ENCODE measurements around the gene ANO8. TPM values are rescaled to one million over a fixed set of nuclear protein-coding genes. Genes with fewer than 3 reads are reported as not detected.
"Not testable (repeated sequence)": the region's sequence is repeated elsewhere in the genome, so short reads cannot be mapped to it uniquely, and the experiment has no call there.

The ANO8 gene
- total RNA-seq, 2 donors from 2014 or later = 11.1 to 13.7 TPM

DNA sequence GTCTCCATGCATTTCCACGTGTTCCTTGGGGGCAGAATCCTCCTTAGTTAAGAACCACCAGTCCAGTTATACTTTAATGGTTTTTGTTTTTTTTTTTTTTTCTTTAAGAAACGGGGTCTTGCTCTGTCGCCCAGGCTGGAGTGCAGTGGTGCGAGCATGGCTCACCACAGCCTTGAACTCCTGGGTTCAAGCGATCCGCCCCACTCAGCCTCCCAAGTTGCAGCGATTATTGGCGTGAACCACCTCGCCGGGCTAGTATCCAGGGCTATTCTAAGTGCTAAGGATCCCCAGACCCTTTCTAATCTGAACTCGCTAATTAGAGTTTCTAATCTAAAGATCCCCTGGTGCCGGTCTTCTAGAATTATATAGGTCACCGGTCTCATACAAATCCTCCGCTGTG, 41.0 kb downstream of the ANO8 start:
- H3K4me1 Mint-ChIP-seq (ENCODE audit: low read depth) = peaks cover 23% of the 10 kb centered on the region
- no peaks in the 10 kb centered on the region for H3K9me3 Mint-ChIP-seq
- ATAC-seq (replicated peaks in 1 of 2) (no peak), DNase-seq (no peak)
- H3K36me3 Mint-ChIP-seq (ENCODE audit: insufficient read depth in 2 of 2) = peaks cover 0 to 3% of the 10 kb centered on the region in 2 donors
- H3K4me3 Mint-ChIP-seq = no peak overlapping the region
- H3K27ac Mint-ChIP-seq = no peak overlapping the region
- H3K27me3 Mint-ChIP-seq (ENCODE audit: low read depth) = no peaks in the 10 kb centered on the region

DNA sequence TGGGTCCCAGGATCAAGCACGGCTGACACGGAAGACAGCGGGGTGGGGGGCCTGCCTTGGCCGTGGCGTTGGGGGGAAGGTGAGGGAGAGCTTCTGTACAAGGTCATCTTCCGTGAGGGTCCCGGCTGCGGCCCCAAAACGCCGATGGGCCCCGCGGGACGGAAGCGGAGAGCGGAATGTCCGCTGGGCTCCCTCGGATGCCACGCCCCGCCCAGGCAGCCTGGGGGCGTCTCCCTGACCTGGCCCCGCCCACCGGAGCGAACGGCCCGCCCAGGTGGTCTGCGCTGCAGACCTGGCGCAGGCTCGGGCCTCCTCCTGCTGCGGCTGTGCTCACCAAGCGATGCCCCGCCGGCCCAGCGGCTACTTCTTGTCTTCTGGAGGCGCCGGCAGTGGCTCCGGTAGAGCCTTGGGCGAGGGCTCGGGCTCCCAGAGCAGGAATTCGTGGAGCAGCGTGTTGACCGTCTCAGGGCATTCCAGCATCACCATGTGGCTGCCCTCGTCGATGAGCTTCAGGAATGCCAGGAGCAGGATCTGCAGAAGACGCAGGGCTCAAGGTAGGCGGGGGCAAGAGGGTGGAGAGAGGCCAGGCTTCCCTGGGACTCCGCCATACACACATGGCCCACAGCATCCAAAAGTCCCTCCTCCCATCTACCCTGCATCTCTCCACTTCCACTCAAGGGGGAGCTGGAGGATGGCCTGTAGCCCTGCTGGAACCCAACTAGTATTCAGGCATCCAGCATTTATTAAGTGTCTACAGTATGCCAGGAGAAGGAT, 42.2 kb downstream of the ANO8 start:
- no peak overlapping the region for H3K27ac Mint-ChIP-seq

DNA sequence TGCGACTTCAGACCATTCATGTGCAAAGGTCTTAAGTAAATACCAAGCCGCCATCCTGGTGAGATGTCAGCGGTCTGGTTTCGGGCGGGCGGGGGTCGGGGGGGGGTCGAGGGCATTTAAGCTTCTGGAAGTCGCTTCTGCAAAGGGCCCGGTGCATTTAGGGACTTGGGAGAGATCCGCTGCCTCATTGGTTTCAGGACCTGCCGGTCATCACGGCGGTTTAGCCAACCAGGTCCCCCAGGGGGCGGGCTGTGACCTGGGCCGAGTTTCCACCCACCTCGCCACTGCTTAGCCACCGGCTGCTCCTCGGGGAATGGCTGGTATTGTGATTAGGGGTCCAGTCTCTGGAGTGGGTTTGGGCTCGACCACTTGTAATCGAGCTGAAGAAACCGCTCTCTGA, 45.2 kb downstream of the ANO8 start:
- Mint-ChIP-seq H3K27me3 (ENCODE audit: low read depth) (no peaks in the 10 kb centered on the region), H3K4me1 (ENCODE audit: low read depth) (peaks cover 14% of the 10 kb centered on the region), H3K36me3 (ENCODE audit: insufficient read depth in 2 of 2) (no peaks in the 10 kb centered on the region), H3K9me3 (no peaks in the 10 kb centered on the region), H3K4me3 (no peak overlapping the region), H3K27ac (no peak overlapping the region)
- ATAC-seq (replicated peaks in 1 of 2) (peak in 1 of 2 donors; percentile 18), DNase-seq (peak; percentile 61 to 68)

More for the DNA sequence above, 42.2 kb downstream of the ANO8 start:
- Mint-ChIP-seq H3K4me1 (ENCODE audit: low read depth) (peaks cover 23% of the 10 kb centered on the region), H3K9me3 (no peaks in the 10 kb centered on the region), H3K36me3 (ENCODE audit: insufficient read depth in 2 of 2) (no peaks in the 10 kb centered on the region), H3K27me3 (ENCODE audit: low read depth) (no peaks in the 10 kb centered on the region), H3K4me3 (peak overlapping the region; percentile 88 to 90)
- peak; percentile 94 to 96 for ATAC-seq (replicated peaks in 1 of 2)
- peak; percentile 83 to 90 for DNase-seq

DNA sequence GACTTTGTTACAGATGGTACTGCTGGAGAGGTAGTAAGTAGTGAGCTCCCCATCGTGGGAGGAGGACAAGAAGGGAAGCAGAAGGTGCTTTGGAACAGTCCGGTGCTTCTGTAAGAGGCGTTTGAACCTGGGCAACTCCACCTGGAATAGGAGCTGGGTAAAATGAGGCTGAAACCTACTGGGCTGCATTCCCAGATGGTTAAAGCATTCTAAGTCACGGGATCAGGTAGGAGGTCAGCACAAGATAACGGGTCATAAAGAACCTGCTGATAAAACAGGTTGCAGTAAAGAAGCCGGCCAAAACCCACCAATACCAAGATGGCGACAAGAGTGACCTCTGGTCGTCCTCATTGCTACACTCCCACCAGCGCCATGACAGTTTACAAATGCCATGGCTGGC, 47.9 kb downstream of the ANO8 start:
- Mint-ChIP-seq H3K4me1 (ENCODE audit: low read depth) (peaks cover 5% of the 10 kb centered on the region), H3K27ac (no peak overlapping the region), H3K27me3 (ENCODE audit: low read depth) (peaks cover 5% of the 10 kb centered on the region), H3K4me3 (no peak overlapping the region), H3K36me3 (ENCODE audit: insufficient read depth in 2 of 2) (no peaks in the 10 kb centered on the region), H3K9me3 (no peaks in the 10 kb centered on the region)
- DNase-seq = no peak
- ATAC-seq (replicated peaks in 1 of 2) = no peak

DNA sequence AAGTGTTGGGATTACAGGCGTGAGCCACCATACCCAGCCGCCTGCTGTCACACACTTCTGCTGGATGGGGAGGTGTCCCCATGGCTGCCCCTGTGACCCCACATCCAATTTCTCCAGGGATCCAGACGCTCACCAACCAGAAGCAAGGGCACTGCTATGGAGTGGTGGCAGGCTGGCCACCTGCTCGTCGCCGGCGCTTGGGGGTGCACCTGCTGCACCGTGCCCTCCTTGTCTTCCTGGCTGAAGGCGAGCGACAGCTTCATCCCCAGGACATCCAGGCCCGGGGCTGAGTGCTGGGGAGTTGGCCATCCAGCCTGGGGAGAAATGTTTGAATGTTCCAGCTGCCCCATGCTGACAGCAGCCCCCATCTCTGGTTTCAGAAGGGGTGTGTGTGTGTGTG, 48.4 kb downstream of the ANO8 start:
- ATAC-seq (replicated peaks in 1 of 2) = no peak
- Mint-ChIP-seq H3K27ac (no peak overlapping the region), H3K9me3 (no peaks in the 10 kb centered on the region), H3K27me3 (ENCODE audit: low read depth) (peaks cover 5% of the 10 kb centered on the region), H3K4me1 (ENCODE audit: low read depth) (peaks cover 7% of the 10 kb centered on the region), H3K36me3 (ENCODE audit: insufficient read depth in 2 of 2) (no peaks in the 10 kb centered on the region), H3K4me3 (no peak overlapping the region)
- no peak for DNase-seq

DNA sequence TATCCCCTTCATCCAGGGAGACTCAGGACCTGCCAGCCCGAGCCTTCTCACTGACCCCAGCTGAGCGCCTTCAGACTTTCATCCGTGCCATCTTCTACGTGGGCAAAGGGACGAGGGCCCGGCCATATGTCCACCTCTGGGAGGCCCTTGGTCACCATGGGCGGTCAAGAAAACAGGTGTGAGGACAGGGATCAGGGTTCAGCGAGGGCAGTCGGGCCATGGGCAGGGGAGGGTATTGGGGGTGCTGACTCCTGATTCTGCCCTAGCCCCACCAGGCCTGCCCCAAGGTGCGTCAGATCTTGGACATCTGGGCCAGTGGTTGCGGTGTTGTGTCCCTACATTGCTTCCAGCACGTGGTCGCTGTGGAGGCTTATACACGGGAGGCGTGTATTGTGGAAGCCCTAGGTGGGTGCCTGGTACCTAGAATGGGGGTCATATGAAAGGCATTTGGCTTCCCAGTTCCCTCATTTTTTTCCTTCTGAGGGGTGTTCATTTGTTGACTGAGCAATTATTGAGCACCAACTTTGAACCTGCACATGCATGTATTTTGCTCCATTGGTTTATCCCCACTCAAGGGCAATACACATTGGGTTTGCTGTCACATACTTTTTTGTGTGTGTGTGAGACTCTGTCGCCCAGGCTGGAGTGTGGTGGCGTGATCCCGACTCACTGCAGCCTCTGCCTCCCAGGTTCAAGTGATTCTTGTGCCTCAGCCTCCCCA, 49.1 kb downstream of the ANO8 start:
- no peak for ATAC-seq (replicated peaks in 1 of 2)
- Mint-ChIP-seq H3K4me1 (ENCODE audit: low read depth) (peaks cover 9% of the 10 kb centered on the region), H3K4me3 (no peak overlapping the region), H3K27ac (no peak overlapping the region), H3K27me3 (ENCODE audit: low read depth) (peaks cover 5% of the 10 kb centered on the region), H3K36me3 (ENCODE audit: insufficient read depth in 2 of 2) (no peaks in the 10 kb centered on the region), H3K9me3 (no peaks in the 10 kb centered on the region)
- no peak for DNase-seq

DNA sequence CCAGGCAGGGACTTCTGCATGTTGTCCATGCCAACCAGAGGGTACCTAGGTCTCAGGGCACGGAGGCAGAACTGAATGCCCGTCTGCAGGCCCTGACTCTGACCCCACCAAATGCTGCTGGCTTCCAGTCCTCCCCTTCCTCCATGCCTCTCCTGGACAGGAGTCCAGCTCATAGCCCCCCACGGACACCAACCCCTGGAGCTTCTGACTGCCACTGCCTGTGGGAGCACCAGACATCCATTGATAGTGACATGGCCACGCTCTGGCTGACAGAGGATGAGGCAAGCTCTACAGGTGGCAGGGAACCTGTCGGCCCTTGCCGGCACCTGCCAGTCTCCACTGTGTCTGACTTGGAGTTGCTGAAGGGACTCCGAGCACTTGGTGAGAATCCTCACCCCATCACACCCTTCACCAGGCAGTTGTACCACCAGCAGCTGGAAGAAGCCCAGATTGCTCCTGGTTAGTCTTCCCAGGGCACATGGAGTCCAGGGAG, 51.1 kb downstream of the ANO8 start:
- peak overlapping the region in 1 of 2 donors; percentile 61 for H3K4me3 Mint-ChIP-seq
- DNase-seq = no peak
- H3K27ac Mint-ChIP-seq = no peak overlapping the region
- no peaks in the 10 kb centered on the region for H3K9me3 Mint-ChIP-seq
- H3K36me3 Mint-ChIP-seq (ENCODE audit: insufficient read depth in 2 of 2) = no peaks in the 10 kb centered on the region
- no peak for ATAC-seq (replicated peaks in 1 of 2)
- peaks cover 9% of the 10 kb centered on the region for H3K4me1 Mint-ChIP-seq (ENCODE audit: low read depth)
- peaks cover 5% of the 10 kb centered on the region for H3K27me3 Mint-ChIP-seq (ENCODE audit: low read depth)

DNA sequence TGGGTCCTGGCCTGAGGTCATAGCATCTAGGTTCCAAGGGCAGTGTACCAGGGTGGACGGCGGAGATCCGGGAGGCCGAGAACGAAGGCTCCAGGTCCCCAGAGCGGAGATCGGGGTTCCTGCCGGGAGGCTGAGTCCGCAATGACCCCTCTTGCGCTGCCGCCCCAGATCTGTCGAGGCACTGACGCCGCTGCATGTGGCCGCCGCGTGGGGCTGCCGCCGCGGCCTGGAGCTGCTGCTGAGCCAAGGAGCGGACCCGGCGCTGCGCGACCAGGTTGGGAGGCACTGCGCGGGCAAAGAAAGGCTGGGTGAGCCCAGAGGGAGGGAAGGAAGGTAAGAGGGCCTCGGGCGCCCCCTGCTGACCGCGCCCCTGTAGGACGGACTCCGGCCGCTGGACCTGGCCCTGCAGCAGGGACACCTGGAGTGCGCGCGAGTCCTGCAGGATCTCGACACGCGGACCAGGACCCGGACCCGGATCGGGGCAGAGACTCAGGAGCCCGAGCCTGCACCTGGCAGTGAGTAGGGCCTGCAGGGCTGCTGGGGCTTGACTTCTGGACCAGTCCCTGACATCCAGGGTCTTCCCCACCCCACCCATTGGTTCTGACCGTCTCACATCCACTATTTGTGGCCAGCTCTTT, 52.0 kb downstream of the ANO8 start:
- no peaks in the 10 kb centered on the region for H3K9me3 Mint-ChIP-seq
- peak overlapping the region; percentile 90 to 94 for H3K4me3 Mint-ChIP-seq
- peak overlapping the region; percentile 64 for H3K27ac Mint-ChIP-seq
- no peaks in the 10 kb centered on the region for H3K36me3 Mint-ChIP-seq (ENCODE audit: insufficient read depth in 2 of 2)
- H3K27me3 Mint-ChIP-seq (ENCODE audit: low read depth) = peaks cover 5% of the 10 kb centered on the region
- DNase-seq (peak; percentile 87 to 91), ATAC-seq (replicated peaks in 1 of 2) (peak; percentile 92 to 93)
- H3K4me1 Mint-ChIP-seq (ENCODE audit: low read depth) = peaks cover 9% of the 10 kb centered on the region

DNA sequence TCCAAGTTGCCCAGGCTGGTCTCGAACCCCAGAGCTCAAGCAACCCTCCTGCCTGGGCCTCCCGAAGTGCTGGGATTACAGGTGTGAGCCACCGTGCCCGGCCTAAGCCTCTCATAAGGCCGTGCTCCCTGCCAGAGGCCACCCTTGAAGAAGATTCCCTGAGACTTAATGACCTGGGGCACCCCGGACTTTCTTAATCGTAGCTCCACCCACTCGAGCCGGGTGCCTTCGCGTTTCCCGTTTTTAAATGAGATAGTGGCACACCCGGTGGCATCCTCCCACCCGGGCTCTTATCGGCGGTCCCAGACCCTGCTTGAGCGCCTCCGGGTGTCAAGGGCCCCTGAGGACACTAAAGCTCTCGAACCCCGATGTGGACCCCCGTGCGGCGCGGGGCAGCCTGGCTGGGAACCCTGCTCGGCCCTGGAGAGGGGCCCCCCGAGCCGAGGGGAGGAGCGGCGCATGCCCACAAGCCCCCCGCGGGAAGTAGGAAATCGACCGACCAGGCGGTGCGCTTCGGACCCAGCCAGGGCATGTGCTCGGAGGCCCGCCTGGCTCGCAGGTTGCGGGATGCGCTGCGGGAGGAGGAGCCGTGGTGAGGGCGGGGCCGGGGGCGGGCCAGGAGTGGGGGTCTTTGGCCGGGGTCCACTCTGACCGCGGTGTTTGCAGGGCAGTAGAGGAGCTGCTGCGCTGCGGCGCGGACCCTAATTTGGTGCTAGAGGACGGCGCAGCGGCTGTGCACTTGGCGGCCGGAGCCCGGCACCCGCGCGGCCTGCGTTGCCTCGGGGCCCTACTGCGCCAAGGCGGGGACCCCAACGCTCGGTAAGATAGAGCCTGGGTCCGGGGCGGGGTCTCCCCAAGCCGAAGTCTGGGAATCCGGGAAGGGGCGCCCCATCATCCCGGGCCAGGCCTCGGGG, 53.0 kb downstream of the ANO8 start, which contains the start of gene ANKLE1:
ANKLE1 (plus strand) TSS at position 511 of the 914 bp plus-strand sequence; CDS start at position 531, 20 bp downstream.
- DNase-seq = peak; percentile 43 to 59
- H3K9me3 Mint-ChIP-seq = no peaks in the 10 kb centered on the region
- peak; percentile 30 to 50 for ATAC-seq (replicated peaks in 1 of 2)
- peak within 1 kb of the TSS; percentile 64 for H3K27ac Mint-ChIP-seq
- H3K4me1 Mint-ChIP-seq (ENCODE audit: low read depth) = peaks cover 9% of the 10 kb centered on the region
- peaks cover 0 to 3% of the 10 kb centered on the region in 2 donors for H3K36me3 Mint-ChIP-seq (ENCODE audit: insufficient read depth in 2 of 2)
- H3K27me3 Mint-ChIP-seq (ENCODE audit: low read depth) = peaks cover 5% of the 10 kb centered on the region
- H3K4me3 Mint-ChIP-seq = peak within 1 kb of the TSS; percentile 90 to 94

DNA sequence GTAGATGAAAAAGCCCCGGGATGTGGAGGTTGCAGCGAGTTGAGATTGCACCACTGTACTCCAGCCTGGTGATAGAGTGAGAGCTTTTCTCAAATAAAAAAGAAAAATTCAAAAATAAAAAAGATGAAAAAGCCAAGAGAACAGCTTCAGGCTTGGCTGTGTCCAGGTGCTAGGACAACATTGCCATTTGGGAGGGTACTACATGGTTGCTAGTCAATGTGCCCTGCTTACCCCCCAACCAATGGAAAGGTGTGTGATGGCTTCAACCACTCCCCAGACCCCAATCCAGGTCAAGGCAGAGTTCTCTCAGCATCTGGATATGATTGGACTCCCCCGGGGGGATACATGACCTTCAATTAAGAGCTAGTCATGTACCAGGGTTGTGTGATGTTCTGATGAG, 55.2 kb downstream of the ANO8 start:
- H3K4me3 Mint-ChIP-seq = no peak overlapping the region

DNA sequence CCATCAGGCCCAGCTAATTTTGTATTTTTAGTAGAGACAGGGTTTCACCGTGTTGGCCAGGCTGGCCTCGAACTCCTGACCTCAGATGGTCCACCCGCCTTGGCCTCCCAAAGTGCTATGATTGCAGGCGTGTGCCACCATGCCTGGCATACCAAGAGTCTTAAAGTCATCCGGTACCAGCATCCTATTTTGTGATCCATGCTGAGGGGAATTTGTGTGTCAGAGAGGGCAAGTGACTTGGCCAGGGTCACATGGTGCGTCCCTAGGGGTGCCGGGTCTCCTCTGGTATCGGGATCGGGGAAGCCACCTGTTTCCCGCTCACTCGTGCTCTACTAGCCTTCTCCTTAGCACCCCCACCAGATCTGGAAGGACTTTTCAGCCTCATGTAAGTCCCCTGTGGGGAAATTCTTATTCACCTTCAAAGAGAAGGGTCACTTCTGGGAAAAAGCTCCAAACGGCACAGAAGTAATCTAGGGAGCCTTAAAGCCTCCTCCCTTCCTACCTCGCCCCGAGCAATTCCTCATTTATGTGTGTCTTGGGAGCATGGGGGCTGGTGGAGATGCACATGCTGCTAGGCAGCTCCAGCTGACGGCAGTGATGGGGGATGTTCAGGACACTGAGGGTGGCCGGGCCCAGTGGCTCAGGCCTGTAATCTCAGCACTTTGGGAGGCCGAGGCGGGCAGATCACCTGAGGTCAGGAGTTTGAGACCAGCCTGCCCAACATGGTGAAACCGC, 59.0 kb downstream of the ANO8 start:
- H3K36me3 Mint-ChIP-seq (ENCODE audit: insufficient read depth in 2 of 2) = peaks cover 3 to 10% of the 10 kb centered on the region in 2 donors
- no peak overlapping the region for H3K27ac Mint-ChIP-seq

More for the DNA sequence above, 55.2 kb downstream of the ANO8 start:
- ATAC-seq (replicated peaks in 1 of 2) (no peak), DNase-seq (no peak)
- Mint-ChIP-seq H3K9me3 (no peaks in the 10 kb centered on the region), H3K4me1 (ENCODE audit: low read depth) (peaks cover 9% of the 10 kb centered on the region), H3K36me3 (ENCODE audit: insufficient read depth in 2 of 2) (peaks cover 0 to 6% of the 10 kb centered on the region in 2 donors), H3K27me3 (ENCODE audit: low read depth) (peaks cover 5% of the 10 kb centered on the region), H3K27ac (no peak overlapping the region)

DNA sequence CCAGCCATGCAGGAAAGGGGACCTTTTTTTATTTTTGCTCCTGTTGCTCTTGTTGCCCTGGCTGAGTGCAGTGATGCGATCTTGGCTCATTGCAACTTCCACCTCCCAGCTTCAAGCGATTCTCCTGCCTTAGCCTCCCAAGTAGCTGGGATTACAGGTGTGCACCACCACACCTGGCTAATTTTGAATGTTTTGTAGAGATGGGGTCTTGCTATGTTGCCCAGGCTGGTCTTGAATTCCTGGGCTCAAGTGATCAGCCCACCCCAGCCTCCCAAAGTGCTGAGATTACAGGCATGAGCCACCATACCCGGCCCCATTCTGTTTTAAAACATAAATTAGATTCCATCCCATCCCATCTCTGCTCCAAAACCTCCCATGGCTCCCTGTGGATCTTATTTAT, 59.8 kb downstream of the ANO8 start:
- peaks cover 5 to 16% of the 10 kb centered on the region in 2 donors for H3K36me3 Mint-ChIP-seq (ENCODE audit: insufficient read depth in 2 of 2)
- H3K9me3 Mint-ChIP-seq; H3K4me1 Mint-ChIP-seq (ENCODE audit: low read depth); H3K27me3 Mint-ChIP-seq (ENCODE audit: low read depth); DNase-seq; ATAC-seq (replicated peaks in 1 of 2); H3K4me3 Mint-ChIP-seq; H3K27ac Mint-ChIP-seq: not testable (repeated sequence)

More for the DNA sequence above, 59.0 kb downstream of the ANO8 start:
- Mint-ChIP-seq H3K9me3 (no peaks in the 10 kb centered on the region), H3K4me3 (no peak overlapping the region), H3K27me3 (ENCODE audit: low read depth) (no peaks in the 10 kb centered on the region), H3K4me1 (ENCODE audit: low read depth) (no peaks in the 10 kb centered on the region)
- ATAC-seq (replicated peaks in 1 of 2) (no peak), DNase-seq (no peak)
